ENCODE data around the gene TRIM29.

TRIM29 gene

GRCh38 chr11:120137611-120138521, at the start of gene TRIM29:
Gene TRIM29 (minus strand): TSS chr11:120138113. CDS start chr11:120138031, 82 bp downstream.
- no peak for TF ChIP-seq CTCF (IDR thresholded peaks at IDR 0.05; ENCODE audit: insufficient read depth, missing control alignments)
- FAIRE-seq, result no peak
- no peak for DNase-seq (ENCODE audit: insufficient read length, low spot score)

- no peak for TF ChIP-seq CTCF (IDR thresholded peaks at IDR 0.05; ENCODE audit: insufficient read depth, missing control alignments)
- DNase-seq (ENCODE audit: insufficient read length, low spot score), result no peak
- no peak for FAIRE-seq
Observed at GRCh38 chr11:120186774-120187591, 49.1 kb upstream of the TRIM29 start.

GRCh38 chr11:120186456-120186773, 48.5 kb upstream of the TRIM29 start:
- TF ChIP-seq CTCF (IDR thresholded peaks at IDR 0.05; ENCODE audit: insufficient read depth, missing control alignments), result no peak
- DNase-seq (ENCODE audit: insufficient read length, low spot score) (no peak), FAIRE-seq (no peak)

GRCh38 chr11:120185706-120186455, 48.0 kb upstream of the TRIM29 start:
- FAIRE-seq (no peak), DNase-seq (ENCODE audit: insufficient read length, low spot score) (no peak)
- TF ChIP-seq CTCF (IDR thresholded peaks at IDR 0.05; ENCODE audit: insufficient read depth, missing control alignments), result no peak

GRCh38 chr11:120184946-120185705, 47.2 kb upstream of the TRIM29 start:
- TF ChIP-seq CTCF (IDR thresholded peaks at IDR 0.05; ENCODE audit: insufficient read depth, missing control alignments), result no peak
- DNase-seq (ENCODE audit: insufficient read length, low spot score) (no peak), FAIRE-seq (no peak)

- FAIRE-seq (no peak), DNase-seq (ENCODE audit: insufficient read length, low spot score) (no peak)
- no peak for TF ChIP-seq CTCF (IDR thresholded peaks at IDR 0.05; ENCODE audit: insufficient read depth, missing control alignments)
Observed at GRCh38 chr11:120184371-120184945, 46.5 kb upstream of the TRIM29 start.

Measured in D721Med (cell line).